ENCODE data around the gene SAMD1.

DNA sequence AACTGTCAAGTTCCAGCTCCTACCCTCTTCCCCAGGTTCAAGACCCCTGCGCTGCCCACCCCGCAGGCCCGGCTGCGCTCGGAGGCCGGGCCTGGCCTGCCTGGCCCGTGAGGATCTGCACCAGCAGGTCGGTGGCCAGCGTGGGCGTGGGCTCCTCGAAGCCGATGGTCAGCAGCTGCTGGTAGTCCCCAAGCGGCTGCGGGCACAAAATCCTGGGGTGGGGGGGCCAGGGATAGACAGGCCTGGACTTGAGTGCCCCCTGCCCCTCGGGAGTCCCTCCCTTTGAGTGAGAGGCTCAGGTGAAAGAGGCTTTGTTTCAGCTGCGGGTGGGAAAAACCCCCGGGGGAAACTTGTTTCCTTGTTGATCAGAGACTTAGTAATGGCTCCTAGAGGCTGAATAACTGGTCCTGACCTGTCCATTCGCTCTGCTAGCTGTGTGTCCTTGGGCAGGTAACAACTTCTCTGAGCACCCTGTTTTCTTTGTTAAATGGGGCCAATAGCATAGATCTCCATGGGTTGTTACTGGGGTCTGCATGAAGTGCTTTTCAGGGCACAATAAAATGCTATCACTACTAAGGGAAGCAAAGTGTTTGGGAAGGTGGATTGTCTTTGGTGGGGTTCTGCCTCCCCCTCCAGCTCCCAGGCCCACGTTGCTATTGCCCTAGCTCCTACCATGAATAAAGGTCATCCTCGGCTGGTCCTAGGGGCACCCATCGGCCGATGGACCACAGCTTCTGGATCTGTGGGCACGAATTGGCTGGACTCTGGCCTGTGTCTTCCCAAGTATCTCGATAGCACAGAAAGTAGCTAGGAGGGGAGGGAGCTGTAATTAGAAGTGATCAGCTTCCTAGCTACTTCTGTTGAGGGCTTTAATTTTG is 8.5 kb downstream of the SAMD1 start:
- TF ChIP-seq TAF1 (IDR thresholded peaks at IDR 0.05; ENCODE audit: low read depth, low read length) (no peak), MAX (IDR thresholded peaks at IDR 0.05) (no peak)
